Fibroblast of skin of left quadriceps (primary cell): Measurements from ENCODE around the gene ABCA13.
"Not testable (repeated sequence)": the region's sequence is repeated elsewhere in the genome, so short reads cannot be mapped to it uniquely, and the experiment has no call there.

Experiments used
- DNase-seq, 2 experiments: peaks; one replicate each; pipeline ENCODE4 v3.0.0-alpha.2; 2013; ENCODE audit warnings: low read depth in 2 of 2

ABCA13 gene

GRCh38 chr7:48176356-48176893 is 5.2 kb downstream of the ABCA13 start:
- no peak for DNase-seq

- DNase-seq, result no peak
Measured at GRCh38 chr7:48177271-48177670, 6.0 kb downstream of the ABCA13 start.

GRCh38 chr7:48179496-48180030 is 8.3 kb downstream of the ABCA13 start:
- DNase-seq, result no peak

- DNase-seq, result peak in 1 of 2 experiments; percentile 27
Measured at GRCh38 chr7:48180981-48181380, 9.7 kb downstream of the ABCA13 start.

- peak in 1 of 2 experiments; percentile 32 for DNase-seq
Measured at GRCh38 chr7:48182718-48183369, 11.6 kb downstream of the ABCA13 start.

- DNase-seq, result no peak
Measured at GRCh38 chr7:48183370-48183743, 12.1 kb downstream of the ABCA13 start.

GRCh38 chr7:48183965-48184364 is 12.7 kb downstream of the ABCA13 start:
- DNase-seq, result no peak

- DNase-seq, result no peak
Measured at GRCh38 chr7:48188776-48189520, 17.7 kb downstream of the ABCA13 start.

GRCh38 chr7:48192996-48193395 is 21.7 kb downstream of the ABCA13 start:
- no peak for DNase-seq

- DNase-seq, result no peak
Measured at GRCh38 chr7:48193421-48193820, 22.2 kb downstream of the ABCA13 start.

- not testable (repeated sequence) for DNase-seq
Measured at GRCh38 chr7:48200946-48201589, 29.8 kb downstream of the ABCA13 start.

GRCh38 chr7:48202916-48203315 is 31.7 kb downstream of the ABCA13 start:
- not testable (repeated sequence) for DNase-seq

GRCh38 chr7:48207155-48207675 is 36.0 kb downstream of the ABCA13 start:
- DNase-seq, result no peak

GRCh38 chr7:48209004-48209600 is 37.8 kb downstream of the ABCA13 start:
- DNase-seq, result no peak

- DNase-seq, result no peak
Measured at GRCh38 chr7:48213226-48213625, 42.0 kb downstream of the ABCA13 start.

GRCh38 chr7:48217266-48217665 is 46.0 kb downstream of the ABCA13 start:
- DNase-seq, result no peak

GRCh38 chr7:48217753-48218152 is 46.5 kb downstream of the ABCA13 start:
- DNase-seq, result no peak

GRCh38 chr7:48224042-48224441 is 52.8 kb downstream of the ABCA13 start:
- DNase-seq, result no peak

- no peak for DNase-seq
Measured at GRCh38 chr7:48225101-48225500, 53.8 kb downstream of the ABCA13 start.

GRCh38 chr7:48237354-48237753 is 66.1 kb downstream of the ABCA13 start:
- DNase-seq, result no peak

GRCh38 chr7:48242846-48243245 is 71.6 kb downstream of the ABCA13 start:
- DNase-seq, result no peak

- peak; percentile 2 to 20 for DNase-seq
Measured at GRCh38 chr7:48244864-48245271, 73.6 kb downstream of the ABCA13 start.
